Measurements from ENCODE around the gene ATXN7L1.
"Not testable (repeated sequence)": the region's sequence is repeated elsewhere in the genome, so short reads cannot be mapped to it uniquely, and the experiment has no call there.

The ATXN7L1 gene

DNA sequence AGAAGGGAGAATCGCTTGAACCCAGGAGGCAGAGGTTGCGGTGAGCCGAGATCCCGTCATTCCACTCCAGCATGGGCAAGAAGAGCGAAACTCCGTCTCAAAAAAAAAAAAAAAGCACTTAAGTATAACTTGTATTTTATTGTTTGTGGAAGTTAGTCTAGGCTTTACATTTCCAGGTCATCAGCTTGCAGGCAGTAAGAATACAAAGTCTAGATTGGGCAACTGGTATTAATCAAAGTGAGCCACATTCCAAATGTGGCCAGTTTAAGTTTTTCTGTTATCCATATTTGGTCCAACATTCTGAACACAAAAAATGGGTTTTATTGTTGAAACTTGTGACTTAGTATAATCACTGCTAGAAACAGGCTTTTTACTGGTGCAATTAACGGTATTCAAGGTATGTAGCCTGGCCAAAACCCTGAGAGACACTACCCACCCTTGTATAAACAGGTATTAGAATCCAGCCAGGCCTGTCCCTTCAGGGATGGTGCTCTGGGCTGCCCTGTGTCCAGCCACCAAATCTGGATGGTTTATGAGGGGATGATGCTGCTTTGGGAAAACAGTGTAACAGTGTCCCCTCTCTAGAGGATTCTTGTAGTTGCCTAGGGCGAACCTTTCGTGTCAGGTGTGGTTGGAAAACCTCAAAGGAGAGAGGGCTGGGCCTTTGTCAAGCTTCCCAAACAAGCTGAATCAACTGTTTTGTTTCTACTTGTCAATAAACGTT is 173.0 kb downstream of the ATXN7L1 start:
- no peak for DNase-seq (ENCODE audit: low read depth)

- DNase-seq (ENCODE audit: low read depth) = no peak
Observed at GRCh38 chr7:105699568-105700236, 176.7 kb downstream of the ATXN7L1 start.

DNA sequence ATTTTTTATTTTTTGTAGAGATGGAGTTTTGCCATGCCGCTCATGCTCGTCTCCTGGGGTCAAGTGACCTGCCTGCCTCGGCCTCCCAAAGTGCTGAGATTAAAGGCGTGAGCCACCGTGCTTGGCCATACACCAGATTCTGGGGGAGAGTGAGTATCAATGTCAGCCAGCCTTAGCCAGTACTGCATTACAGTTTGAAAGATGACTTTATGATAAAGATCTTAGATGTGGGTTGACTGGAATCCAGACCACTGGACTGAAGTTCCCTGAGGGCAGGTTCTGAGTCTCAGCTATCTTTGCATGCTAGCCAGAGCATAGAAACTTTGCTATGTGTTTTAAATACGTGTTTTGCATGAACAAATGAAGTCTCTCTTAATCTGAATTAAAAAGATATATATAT is 177.9 kb downstream of the ATXN7L1 start:
- DNase-seq (ENCODE audit: low read depth) = no peak

- no peak for DNase-seq (ENCODE audit: low read depth)
Observed at GRCh38 chr7:105697753-105698152, 178.6 kb downstream of the ATXN7L1 start.

- DNase-seq (ENCODE audit: low read depth) = not testable (repeated sequence)
Observed at GRCh38 chr7:105697169-105697568, 179.2 kb downstream of the ATXN7L1 start.

DNA sequence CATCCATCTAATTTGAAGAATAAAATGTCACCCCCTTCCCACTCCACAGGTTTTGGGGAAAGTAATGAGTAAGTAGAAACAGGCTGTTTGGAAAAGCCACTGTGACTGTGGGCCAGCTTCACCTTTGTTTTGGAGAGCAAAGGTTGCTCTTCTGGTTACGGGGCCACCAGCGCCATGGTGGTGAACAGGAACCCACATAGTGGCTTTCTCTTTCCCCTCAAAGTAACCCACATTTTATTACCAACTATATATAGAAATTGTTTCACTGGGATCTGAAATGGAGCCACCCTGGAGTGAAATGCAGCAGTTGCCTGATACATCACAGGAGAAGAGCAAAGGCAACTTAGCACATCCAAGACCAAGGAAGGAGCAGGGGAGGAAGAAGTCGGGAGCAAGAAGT is 182.8 kb downstream of the ATXN7L1 start:
- DNase-seq (ENCODE audit: low read depth) = no peak

DNA sequence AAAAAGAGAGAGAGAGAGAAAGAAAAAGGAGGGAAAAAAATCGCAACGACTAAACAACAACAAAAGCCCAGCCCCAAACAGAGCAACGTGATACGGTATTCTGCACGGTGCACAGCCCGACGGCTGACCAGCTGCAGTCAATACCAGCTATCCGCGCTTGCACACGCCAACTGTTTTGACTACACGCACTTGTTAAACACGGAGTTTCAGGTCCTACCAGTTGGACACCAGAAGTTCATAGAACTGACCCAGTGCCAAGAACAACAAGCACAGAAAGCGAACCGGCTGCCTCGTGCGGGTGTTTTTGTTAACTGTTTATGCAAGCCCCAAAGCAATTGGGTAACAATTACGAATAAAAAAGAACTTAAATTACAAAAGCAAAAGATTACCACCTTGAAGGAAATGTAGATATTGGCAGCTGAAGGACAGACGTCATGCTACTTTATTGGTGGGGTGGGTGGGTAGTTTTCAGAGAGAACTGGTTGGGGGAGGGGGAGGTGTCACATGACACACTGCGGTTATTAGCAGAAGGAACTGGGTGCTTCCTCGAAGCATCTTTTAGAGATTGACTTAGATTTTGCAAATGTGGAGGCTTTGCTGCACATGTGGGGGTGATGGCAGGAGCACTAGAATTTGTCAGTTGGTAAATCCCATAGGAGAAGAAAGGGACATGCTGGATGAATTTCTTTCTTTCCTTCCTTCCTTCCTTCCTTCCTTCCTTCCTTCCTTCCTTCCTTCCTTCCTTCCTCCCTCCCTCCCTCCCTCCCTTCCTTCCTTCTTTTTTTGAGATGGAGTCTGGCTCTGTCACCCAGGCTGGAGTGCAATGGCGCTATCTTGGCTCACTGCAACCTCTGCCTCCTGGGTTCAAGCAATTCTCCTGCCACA is 184.5 kb downstream of the ATXN7L1 start:
- DNase-seq (ENCODE audit: low read depth) = no peak

- DNase-seq (ENCODE audit: low read depth) = no peak
Observed at GRCh38 chr7:105691082-105691679, 185.2 kb downstream of the ATXN7L1 start.

DNA sequence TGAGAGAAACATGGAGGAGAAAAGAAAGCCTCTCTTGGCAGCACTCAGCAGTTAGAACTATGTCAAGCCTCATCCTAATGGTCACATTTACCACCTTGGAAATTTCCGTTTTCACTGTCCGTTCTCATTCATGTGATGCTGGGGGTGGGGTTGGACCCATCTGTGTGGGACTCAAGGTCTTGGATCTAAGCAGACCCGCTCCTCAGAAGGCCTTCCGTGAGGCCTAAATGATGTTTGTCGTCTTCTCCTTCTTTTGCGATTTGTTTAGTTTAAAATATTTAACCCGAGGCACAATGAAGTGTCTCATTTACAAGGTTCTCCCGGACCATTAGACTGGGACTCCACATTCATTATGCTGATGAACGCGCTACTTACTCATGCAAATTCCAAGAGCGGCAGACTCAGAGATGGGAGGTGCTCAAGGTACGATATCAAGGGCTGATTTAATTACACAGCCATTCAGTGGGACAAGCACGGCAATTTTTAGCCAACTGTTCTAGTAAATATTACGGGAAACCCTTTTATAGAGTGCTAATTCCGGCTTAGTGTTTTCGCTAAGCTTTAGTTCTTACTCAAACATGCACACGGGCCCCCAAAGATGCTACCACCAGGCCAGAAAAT is 186.0 kb downstream of the ATXN7L1 start:
- no peak for DNase-seq (ENCODE audit: low read depth)

GRCh38 chr7:105689067-105689819 is 187.2 kb downstream of the ATXN7L1 start:
- DNase-seq (ENCODE audit: low read depth) = no peak

DNA sequence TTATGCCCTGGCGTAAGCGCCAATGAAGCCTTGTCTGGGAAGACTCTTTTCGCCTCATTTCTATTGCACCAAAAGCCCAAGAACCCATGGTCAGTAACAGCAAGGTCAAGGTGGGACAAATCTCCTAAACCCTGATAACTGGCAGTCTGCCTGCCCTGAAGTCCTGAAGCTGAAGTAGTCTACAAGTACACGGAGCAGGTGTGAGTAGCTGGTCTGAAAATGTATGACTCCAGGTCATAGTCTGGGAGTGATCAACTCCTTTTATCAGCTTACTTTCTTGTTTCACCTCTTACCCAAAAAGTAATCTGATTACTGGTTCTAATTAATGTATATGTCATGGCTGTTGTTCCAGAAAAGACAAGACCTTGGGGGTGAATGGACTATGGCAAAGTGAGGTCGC is 187.8 kb downstream of the ATXN7L1 start:
- DNase-seq (ENCODE audit: low read depth) = no peak

- DNase-seq (ENCODE audit: low read depth) = no peak
Observed at GRCh38 chr7:105685161-105685560, 191.2 kb downstream of the ATXN7L1 start.

GRCh38 chr7:105682341-105683060 is 193.9 kb downstream of the ATXN7L1 start:
- no peak for DNase-seq (ENCODE audit: low read depth)

DNA sequence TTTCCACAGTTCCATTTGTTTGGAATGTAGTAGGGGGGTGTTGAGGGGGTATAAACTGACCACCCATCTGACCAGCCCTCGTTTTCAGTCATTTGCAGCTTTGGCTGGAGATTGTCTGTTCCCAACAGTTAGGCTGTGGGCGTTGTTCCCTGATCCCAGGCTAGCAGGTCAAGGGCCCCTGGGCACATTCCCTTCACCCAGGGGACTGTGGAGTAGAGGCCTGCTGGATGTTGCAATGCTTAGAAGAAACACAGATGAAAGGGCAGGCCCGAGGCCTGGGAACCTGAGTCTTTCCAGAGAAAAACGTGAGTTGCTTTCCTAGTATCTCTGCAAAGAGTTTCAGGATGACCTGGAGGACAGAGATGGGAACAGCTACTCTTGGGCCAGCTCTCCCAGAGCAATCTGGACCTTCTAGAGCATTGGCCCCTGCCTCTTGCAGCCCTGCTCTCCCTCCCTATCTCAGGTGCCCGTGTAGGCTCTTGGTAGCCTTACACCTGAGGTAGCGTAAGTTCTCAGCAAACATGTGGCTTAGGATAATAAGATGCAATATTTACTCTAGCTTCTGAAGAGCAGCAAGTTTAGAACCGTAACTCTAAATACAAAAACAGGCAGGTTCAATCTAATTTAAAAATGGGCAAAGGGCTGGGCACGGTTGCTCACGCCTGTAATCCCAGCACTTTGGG is 195.8 kb downstream of the ATXN7L1 start:
- no peak for DNase-seq (ENCODE audit: low read depth)

- no peak for DNase-seq (ENCODE audit: low read depth)
Observed at GRCh38 chr7:105678811-105679495, 197.4 kb downstream of the ATXN7L1 start.

- DNase-seq (ENCODE audit: low read depth) = peak; percentile 35
Observed at GRCh38 chr7:105677817-105678573, 198.4 kb downstream of the ATXN7L1 start.

DNA sequence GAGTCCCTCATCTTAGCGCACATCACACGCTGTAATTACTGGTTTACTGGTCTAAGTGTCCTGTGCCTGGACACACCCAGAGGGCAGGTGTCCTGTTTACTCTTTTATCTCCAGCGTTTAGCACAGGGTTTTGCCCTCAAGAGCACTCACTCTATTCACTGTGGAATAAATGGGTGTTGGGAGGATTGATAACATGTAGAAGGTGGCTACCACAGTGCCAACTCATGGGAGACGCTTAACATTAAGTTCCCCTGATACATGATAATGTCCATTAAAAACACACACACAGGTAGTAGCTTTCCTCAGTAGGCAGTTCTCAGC is 199.0 kb downstream of the ATXN7L1 start:
- DNase-seq (ENCODE audit: low read depth) = no peak

GRCh38 chr7:105675934-105676371 is 200.4 kb downstream of the ATXN7L1 start:
- DNase-seq (ENCODE audit: low read depth) = peak; percentile 47

Data from activated T-cell treated with anti-CD3 and anti-CD28 coated beads for 48 hours (primary cell).